ENCODE data around the gene PPM1J. TPM values are rescaled to one million over a fixed set of nuclear protein-coding genes. Genes with fewer than 3 reads are reported as not detected.

The PPM1J gene
- total RNA-seq, 1 experiment from 2014 or later: 0.51 TPM

DNA sequence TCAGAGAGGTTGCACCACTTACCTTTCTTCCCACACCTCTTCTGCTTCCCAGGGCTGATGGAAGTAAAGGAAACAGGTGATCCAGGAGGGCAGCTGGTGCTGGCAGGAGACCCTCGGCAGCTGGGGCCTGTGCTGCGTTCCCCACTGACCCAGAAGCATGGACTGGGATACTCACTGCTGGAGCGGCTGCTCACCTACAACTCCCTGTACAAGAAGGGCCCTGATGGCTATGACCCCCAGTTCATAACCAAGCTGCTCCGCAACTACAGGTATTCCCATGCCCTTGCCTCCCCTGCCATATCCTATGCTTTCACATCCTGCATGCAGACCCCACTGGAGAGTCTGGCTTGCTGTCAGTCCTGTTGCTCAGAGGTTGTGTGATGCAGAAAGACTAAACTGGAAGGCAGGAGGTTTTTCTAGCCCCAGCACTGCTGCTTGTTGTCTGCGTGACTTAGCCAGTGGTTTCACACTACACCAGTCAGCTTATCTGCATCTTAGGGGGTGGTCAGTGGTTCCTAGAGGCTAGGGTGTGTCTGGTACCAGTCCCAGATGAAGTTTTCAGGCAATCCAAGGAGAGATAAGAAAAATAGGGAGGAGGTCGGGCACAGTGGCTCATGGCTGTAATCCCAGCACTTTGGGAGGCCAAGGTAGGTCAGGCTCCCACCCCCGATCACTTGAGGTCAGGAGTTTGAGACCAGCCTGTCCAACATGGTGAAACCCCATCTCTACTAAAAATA lies 18.4 kb downstream of the PPM1J start:
- Histone ChIP-seq H3K27me3 (ENCODE audit: control insufficient read depth, insufficient read depth, low read length) (no peaks in the 10 kb centered on the region), H3K4me1 (ENCODE audit: control insufficient read depth, insufficient read depth, low read length) (peaks cover 31% of the 10 kb centered on the region), H3K27ac (ENCODE audit: low read length) (no peak overlapping the region), H3K4me3 (ENCODE audit: low read depth in 2 of 2, low read length in 2 of 2) (no peak overlapping the region), H3K36me3 (ENCODE audit: control insufficient read depth, insufficient read depth, low read length) (no peaks in the 10 kb centered on the region; the same call in 1 of the 2 replicates), H3K9me3 (ENCODE audit: control insufficient read depth, insufficient read depth, low read depth, low read length) (no peaks in the 10 kb centered on the region)
- ChIA-PET POLR2A (no interaction called here), CTCF (no interaction called here)
- in situ Hi-C loops (cut with HindIII; ENCODE audit: low pct_unique_long_range_greater_than_20kb, low sequenced_read_pairs): no loop called here
- TF ChIP-seq REST (IDR thresholded peaks at IDR 0.05; ENCODE audit: insufficient read depth in 1 of 2, low read depth in 2 of 2, low read length in 1 of 2) (no peak), SIN3A (IDR thresholded peaks at IDR 0.05; ENCODE audit: borderline replicate concordance, insufficient read depth, low read depth, low read length) (no peak), TCF7L2 (IDR thresholded peaks at IDR 0.05; ENCODE audit: low read depth, low read length) (no peak), POLR2AphosphoS5 (IDR thresholded peaks at IDR 0.05; ENCODE audit: low read depth, low read length) (no peak)
- TF ChIP-seq, protein P1, sequence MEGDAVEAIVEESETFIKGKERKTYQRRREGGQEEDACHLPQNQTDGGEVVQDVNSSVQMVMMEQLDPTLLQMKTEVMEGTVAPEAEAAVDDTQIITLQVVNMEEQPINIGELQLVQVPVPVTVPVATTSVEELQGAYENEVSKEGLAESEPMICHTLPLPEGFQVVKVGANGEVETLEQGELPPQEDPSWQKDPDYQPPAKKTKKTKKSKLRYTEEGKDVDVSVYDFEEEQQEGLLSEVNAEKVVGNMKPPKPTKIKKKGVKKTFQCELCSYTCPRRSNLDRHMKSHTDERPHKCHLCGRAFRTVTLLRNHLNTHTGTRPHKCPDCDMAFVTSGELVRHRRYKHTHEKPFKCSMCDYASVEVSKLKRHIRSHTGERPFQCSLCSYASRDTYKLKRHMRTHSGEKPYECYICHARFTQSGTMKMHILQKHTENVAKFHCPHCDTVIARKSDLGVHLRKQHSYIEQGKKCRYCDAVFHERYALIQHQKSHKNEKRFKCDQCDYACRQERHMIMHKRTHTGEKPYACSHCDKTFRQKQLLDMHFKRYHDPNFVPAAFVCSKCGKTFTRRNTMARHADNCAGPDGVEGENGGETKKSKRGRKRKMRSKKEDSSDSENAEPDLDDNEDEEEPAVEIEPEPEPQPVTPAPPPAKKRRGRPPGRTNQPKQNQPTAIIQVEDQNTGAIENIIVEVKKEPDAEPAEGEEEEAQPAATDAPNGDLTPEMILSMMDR (IDR thresholded peaks at IDR 0.05): no peak
- ATAC-seq (no peak), DNase-seq (ENCODE audit: low read depth, low spot score) (no peak)
- intact Hi-C loops (cut with micrococcal nuclease; ENCODE audit: unreplicated experiment): no loop called here
- BruUV-seq (replicated peaks): no TSS peak

DNA sequence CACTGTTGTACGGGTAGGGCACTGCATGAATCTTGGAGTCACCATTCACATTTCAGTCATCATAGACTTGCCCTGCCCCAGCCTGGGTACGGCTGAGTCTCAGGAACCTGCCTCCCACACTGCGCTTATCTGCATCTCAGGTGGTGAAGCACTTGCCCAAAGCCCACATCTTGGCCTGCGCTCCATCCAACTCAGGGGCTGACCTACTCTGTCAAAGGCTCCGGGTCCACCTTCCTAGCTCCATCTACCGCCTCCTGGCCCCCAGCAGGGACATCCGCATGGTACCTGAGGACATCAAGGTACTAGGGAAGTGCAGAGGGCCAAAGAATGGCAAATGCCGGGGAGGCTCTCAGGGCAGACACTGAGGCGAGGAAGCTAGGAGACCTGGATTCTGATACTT lies 19.9 kb downstream of the PPM1J start:
- intact Hi-C loops (cut with micrococcal nuclease; ENCODE audit: unreplicated experiment) (no loop called here), in situ Hi-C loops (cut with HindIII; ENCODE audit: low pct_unique_long_range_greater_than_20kb, low sequenced_read_pairs) (no loop called here)
- ChIA-PET POLR2A (no interaction called here), CTCF (no interaction called here)
- DNase-seq (ENCODE audit: low read depth, low spot score) (no peak), ATAC-seq (no peak)
- Histone ChIP-seq H3K9me3 (ENCODE audit: control insufficient read depth, insufficient read depth, low read depth, low read length) (no peaks in the 10 kb centered on the region), H3K36me3 (ENCODE audit: control insufficient read depth, insufficient read depth, low read length) (no peaks in the 10 kb centered on the region; the same call in 1 of the 2 replicates), H3K4me3 (ENCODE audit: low read depth in 2 of 2, low read length in 2 of 2) (no peak overlapping the region), H3K27me3 (ENCODE audit: control insufficient read depth, insufficient read depth, low read length) (no peaks in the 10 kb centered on the region), H3K27ac (ENCODE audit: low read length) (no peak overlapping the region), H3K4me1 (ENCODE audit: control insufficient read depth, insufficient read depth, low read length) (peaks cover 16% of the 10 kb centered on the region)
- BruUV-seq (replicated peaks): no TSS peak
- TF ChIP-seq, protein P1 (IDR thresholded peaks at IDR 0.05): no peak
- no peak for TF ChIP-seq TCF7L2 (IDR thresholded peaks at IDR 0.05; ENCODE audit: low read depth, low read length)
- no peak for TF ChIP-seq SIN3A (IDR thresholded peaks at IDR 0.05; ENCODE audit: borderline replicate concordance, insufficient read depth, low read depth, low read length)
- TF ChIP-seq REST (IDR thresholded peaks at IDR 0.05; ENCODE audit: insufficient read depth in 1 of 2, low read depth in 2 of 2, low read length in 1 of 2): no peak
- no peak for TF ChIP-seq POLR2AphosphoS5 (IDR thresholded peaks at IDR 0.05; ENCODE audit: low read depth, low read length)

Data from Panc1 (cell line).